KMS-11 (cell line): ENCODE measurements around the gene ASS1.

Experiments
- H2AFZ ChIP-seq: fragments of 200-600 bp; sonication (generic); 2 replicates; pipeline ENCODE4 v1.6.1; 2016; ENCODE audit warnings: antibody characterized with exemption, mixed run types, low read depth
- H3K27ac ChIP-seq: fragments of 200-600 bp; sonication (generic); 2 replicates; pipeline ENCODE4 v1.6.1; 2016; ENCODE audit warnings: mild to moderate bottlenecking, mixed run types
- H3K27me3 ChIP-seq: fragments of 200-600 bp; sonication (generic); 2 replicates; pipeline ENCODE4 v1.6.1; 2017; ENCODE audit warnings: mild to moderate bottlenecking, low read depth, mixed run types, moderate library complexity; ENCODE audit not compliant: insufficient read depth
- H3K36me3 ChIP-seq: fragments of 200-600 bp; sonication (generic); 2 replicates; pipeline ENCODE4 v1.6.1; 2017; ENCODE audit warnings: mild to moderate bottlenecking, mixed run types; ENCODE audit not compliant: insufficient read depth
- H3K4me1 ChIP-seq: fragments of 200-600 bp; sonication (generic); 2 replicates; pipeline ENCODE4 v1.6.1; 2016; ENCODE audit warnings: mild to moderate bottlenecking, low read depth, mixed run types; ENCODE audit not compliant: poor library complexity, severe bottlenecking
- H3K4me2 ChIP-seq: fragments of 200-600 bp; sonication (generic); 2 replicates; pipeline ENCODE4 v1.7.0; 2016; ENCODE audit warnings: mild to moderate bottlenecking, mixed run types
- H3K4me3 ChIP-seq: fragments of 200-600 bp; sonication (generic); IDR thresholded peaks from 2 replicates; pipeline ENCODE4 v1.6.1; 2017; ENCODE audit warnings: low read depth, low read length, mixed read lengths; ENCODE audit not compliant: insufficient read depth
- H3K79me2 ChIP-seq: fragments of 200-600 bp; sonication (generic); 2 replicates; pipeline ENCODE4 v1.6.1; 2016; ENCODE audit warnings: low read depth, mixed run types; ENCODE audit not compliant: insufficient read depth
- H3K9ac ChIP-seq: fragments of 200-600 bp; sonication (generic); 2 replicates; pipeline ENCODE4 v1.6.1; 2016; ENCODE audit warnings: mild to moderate bottlenecking, mixed run types
- H4K20me1 ChIP-seq: fragments of 200-600 bp; sonication (generic); 2 replicates; pipeline ENCODE4 v1.6.1; 2016; ENCODE audit warnings: mild to moderate bottlenecking, mixed run types; ENCODE audit not compliant: insufficient read depth
- TF ChIP-seq, protein P1 (sequence below): fragments of 200-600 bp; sonication (generic); conservative IDR thresholded peaks from 2 replicates; pipeline ENCODE4 v1.6.1; 2017; ENCODE audit warnings: low read depth, mild to moderate bottlenecking, antibody characterized with exemption, low read length, moderate library complexity, mixed read lengths

The ASS1 gene

DNA sequence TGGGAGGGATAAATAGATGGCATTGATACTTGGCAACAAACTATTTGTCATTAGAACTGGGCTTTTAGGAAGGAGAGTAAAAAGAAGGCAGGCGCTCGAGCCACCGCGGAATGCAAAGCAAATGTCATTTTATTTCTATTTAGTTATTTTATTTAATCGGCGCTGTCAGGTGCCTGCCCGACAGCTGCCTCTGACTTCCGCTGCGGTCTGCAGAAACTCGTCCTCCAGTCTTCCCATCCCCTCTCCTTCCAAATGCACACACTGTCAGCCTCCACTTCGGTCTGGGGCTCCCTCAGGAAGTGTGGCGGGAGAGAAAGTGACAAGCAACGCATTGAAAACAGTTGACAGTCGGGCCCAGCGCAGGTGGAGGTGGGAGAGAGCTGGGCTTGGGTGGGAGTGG lies 29.3 kb downstream of the ASS1 start:
- Histone ChIP-seq H3K79me2 (no peaks in the 10 kb centered on the region), H4K20me1 (no peaks in the 10 kb centered on the region), H3K4me1 (no peaks in the 10 kb centered on the region), H3K4me2 (no peak overlapping the region), H3K27ac (no peak overlapping the region), H3K27me3 (peaks cover 38% of the 10 kb centered on the region; the same call in 1 of the 2 replicates), H2AFZ (no peak overlapping the region), H3K9ac (no peak overlapping the region), H3K36me3 (no peaks in the 10 kb centered on the region), H3K4me3 (no peak overlapping the region)
- TF ChIP-seq, protein P1, sequence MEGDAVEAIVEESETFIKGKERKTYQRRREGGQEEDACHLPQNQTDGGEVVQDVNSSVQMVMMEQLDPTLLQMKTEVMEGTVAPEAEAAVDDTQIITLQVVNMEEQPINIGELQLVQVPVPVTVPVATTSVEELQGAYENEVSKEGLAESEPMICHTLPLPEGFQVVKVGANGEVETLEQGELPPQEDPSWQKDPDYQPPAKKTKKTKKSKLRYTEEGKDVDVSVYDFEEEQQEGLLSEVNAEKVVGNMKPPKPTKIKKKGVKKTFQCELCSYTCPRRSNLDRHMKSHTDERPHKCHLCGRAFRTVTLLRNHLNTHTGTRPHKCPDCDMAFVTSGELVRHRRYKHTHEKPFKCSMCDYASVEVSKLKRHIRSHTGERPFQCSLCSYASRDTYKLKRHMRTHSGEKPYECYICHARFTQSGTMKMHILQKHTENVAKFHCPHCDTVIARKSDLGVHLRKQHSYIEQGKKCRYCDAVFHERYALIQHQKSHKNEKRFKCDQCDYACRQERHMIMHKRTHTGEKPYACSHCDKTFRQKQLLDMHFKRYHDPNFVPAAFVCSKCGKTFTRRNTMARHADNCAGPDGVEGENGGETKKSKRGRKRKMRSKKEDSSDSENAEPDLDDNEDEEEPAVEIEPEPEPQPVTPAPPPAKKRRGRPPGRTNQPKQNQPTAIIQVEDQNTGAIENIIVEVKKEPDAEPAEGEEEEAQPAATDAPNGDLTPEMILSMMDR: no peak

DNA sequence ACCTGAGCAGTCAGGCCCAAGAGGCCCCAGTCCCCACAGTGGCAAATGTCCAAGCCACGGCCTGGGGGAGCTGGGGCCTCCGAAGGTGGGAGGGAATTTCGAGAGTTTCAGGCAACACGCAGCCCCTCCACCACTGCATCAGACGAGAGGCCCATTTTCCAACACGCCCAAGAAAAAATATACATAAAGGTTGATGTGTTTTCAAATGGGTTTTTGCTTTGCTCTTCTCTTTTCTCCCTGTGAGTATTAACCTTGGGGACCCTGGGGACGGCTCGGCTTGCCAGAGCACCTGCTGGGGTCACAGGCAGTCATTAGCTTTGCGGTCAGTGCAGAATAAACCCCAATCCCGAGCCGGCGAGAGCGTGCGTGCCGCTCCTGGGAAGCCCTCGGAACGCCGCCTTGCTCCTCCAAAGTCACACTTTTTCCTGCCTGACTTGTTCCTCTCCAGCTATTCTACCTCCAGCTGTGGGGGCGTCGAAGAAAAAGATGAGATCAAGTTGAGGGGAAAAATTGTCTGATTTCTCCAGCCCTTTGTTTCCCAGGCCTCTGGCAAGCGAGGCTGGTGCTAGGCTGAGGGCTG lies 31.5 kb downstream of the ASS1 start:
- Histone ChIP-seq H3K4me2 (no peak overlapping the region), H3K4me1 (no peaks in the 10 kb centered on the region), H2AFZ (no peak overlapping the region), H3K27me3 (peaks cover 36% of the 10 kb centered on the region; the same call in 1 of the 2 replicates), H3K4me3 (no peak overlapping the region), H4K20me1 (no peaks in the 10 kb centered on the region), H3K79me2 (no peaks in the 10 kb centered on the region), H3K9ac (no peak overlapping the region), H3K36me3 (no peaks in the 10 kb centered on the region), H3K27ac (no peak overlapping the region)
- TF ChIP-seq, protein P1: no peak

DNA sequence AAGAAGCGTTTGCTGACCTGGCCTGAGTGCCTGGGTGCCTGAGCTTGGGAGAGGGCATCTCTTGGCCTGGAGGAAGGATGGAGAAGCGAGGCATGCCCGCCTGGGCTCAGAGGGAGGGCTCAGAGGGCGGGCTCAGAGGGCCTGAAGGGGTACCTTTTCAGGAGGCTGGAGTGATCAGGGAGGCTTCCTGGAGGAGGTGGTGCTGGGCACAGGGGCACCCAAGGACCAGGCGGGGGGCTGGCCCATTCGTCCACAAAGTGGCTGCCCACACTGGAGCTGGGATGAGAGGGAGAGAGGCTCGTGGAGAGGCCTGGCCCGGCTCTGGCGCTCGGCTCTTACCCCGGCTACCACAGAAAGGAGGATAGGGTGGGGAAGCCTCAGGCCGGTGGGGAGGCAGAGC lies 32.8 kb downstream of the ASS1 start:
- Histone ChIP-seq H3K4me2 (no peak overlapping the region), H4K20me1 (no peaks in the 10 kb centered on the region)

DNA sequence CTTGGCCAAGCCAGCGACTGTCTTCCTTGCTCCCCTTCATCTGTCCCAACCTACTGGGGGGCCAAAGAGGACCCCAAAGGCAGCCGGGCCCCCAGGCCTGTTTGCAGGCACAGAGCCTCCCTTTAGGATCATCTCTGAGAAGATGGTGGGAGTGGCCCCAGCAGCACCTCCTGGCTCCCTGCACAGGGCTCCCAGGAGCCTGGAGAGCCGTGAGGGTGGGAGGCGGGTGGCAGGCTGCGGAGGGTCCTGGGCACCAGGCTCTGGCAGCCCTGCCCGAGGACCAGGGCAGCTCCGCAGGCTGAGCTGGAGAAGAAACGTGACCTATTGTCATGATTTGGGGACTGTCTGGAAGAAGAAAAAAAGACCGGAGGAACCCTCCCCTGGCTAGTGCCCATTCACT lies 33.4 kb downstream of the ASS1 start:
- H3K27me3 ChIP-seq: peaks cover 42% of the 10 kb centered on the region
- no peaks in the 10 kb centered on the region for H3K36me3 ChIP-seq
- H3K79me2 ChIP-seq: no peaks in the 10 kb centered on the region
- H3K4me2 ChIP-seq: no peak overlapping the region
- no peak overlapping the region for H2AFZ ChIP-seq
- no peak overlapping the region for H3K27ac ChIP-seq
- no peaks in the 10 kb centered on the region for H4K20me1 ChIP-seq
- H3K9ac ChIP-seq: no peak overlapping the region
- no peak overlapping the region for H3K4me3 ChIP-seq
- no peaks in the 10 kb centered on the region for H3K4me1 ChIP-seq
- TF ChIP-seq, protein P1: no peak

More for the DNA sequence above, 32.8 kb downstream of the ASS1 start:
- Histone ChIP-seq H3K79me2 (no peaks in the 10 kb centered on the region), H3K4me3 (no peak overlapping the region), H3K27me3 (peaks cover 40% of the 10 kb centered on the region; the same call in 1 of the 2 replicates), H3K36me3 (no peaks in the 10 kb centered on the region), H3K4me1 (no peaks in the 10 kb centered on the region), H3K9ac (no peak overlapping the region), H2AFZ (no peak overlapping the region), H3K27ac (no peak overlapping the region)
- TF ChIP-seq, protein P1: no peak
